NCI-H2196 treated with DMSO at 0.1 percent for 48 hours (cell line): ENCODE measurements around the gene LHFPL2.

Experiments
- DNase-seq: peaks from one replicate; lab custom pipeline; 2025; ENCODE audit not compliant: unreplicated experiment; lab: John Stamatoyannopoulos, UW

The LHFPL2 gene

GRCh38 chr5:78547731-78548615, 100.6 kb downstream of the LHFPL2 start:
- DNase-seq: no peak

- DNase-seq: no peak
These were observed 101.4 kb downstream of the LHFPL2 start for GRCh38 chr5:78547183-78547582.

GRCh38 chr5:78546276-78546996, 102.1 kb downstream of the LHFPL2 start:
- DNase-seq: no peak

GRCh38 chr5:78545406-78545805, 103.2 kb downstream of the LHFPL2 start:
- DNase-seq: no peak

GRCh38 chr5:78544561-78545201, 103.9 kb downstream of the LHFPL2 start:
- no peak for DNase-seq

GRCh38 chr5:78543916-78544315, 104.7 kb downstream of the LHFPL2 start:
- DNase-seq: no peak

- DNase-seq: no peak
These were observed 105.3 kb downstream of the LHFPL2 start for GRCh38 chr5:78543292-78543691.

- DNase-seq: no peak
These were observed 106.2 kb downstream of the LHFPL2 start for GRCh38 chr5:78542321-78542840.

GRCh38 chr5:78541086-78541654, 107.4 kb downstream of the LHFPL2 start:
- no peak for DNase-seq

GRCh38 chr5:78540335-78541085, 108.1 kb downstream of the LHFPL2 start:
- no peak for DNase-seq

GRCh38 chr5:78538240-78538850, 110.2 kb downstream of the LHFPL2 start:
- DNase-seq: no peak

GRCh38 chr5:78537821-78538220, 110.8 kb downstream of the LHFPL2 start:
- DNase-seq: no peak

- DNase-seq: no peak
These were observed 111.2 kb downstream of the LHFPL2 start for GRCh38 chr5:78537411-78537810.

GRCh38 chr5:78536661-78537196, 111.8 kb downstream of the LHFPL2 start:
- no peak for DNase-seq

GRCh38 chr5:78534905-78535200, 113.7 kb downstream of the LHFPL2 start:
- DNase-seq: no peak

GRCh38 chr5:78534148-78534904, 114.2 kb downstream of the LHFPL2 start:
- no peak for DNase-seq

- DNase-seq: no peak
These were observed 115.2 kb downstream of the LHFPL2 start for GRCh38 chr5:78533356-78533755.

GRCh38 chr5:78530342-78531096, 118.1 kb downstream of the LHFPL2 start:
- DNase-seq: no peak

GRCh38 chr5:78527925-78528324, 120.6 kb downstream of the LHFPL2 start:
- DNase-seq: no peak
